Natural killer cell (primary cell): ENCODE measurements around the gene TAF11L13. TPM values are rescaled to one million over a fixed set of nuclear protein-coding genes. Genes with fewer than 3 reads are reported as not detected.
"Not testable (repeated sequence)": the region's sequence is repeated elsewhere in the genome, so short reads cannot be mapped to it uniquely, and the experiment has no call there.

ENCODE experiments used
- ATAC-seq, 3 donors: fragments of 150-1000 bp in 2 of 3; fragments of 200-7000 bp in 1 of 3; cut with Tn5 transposase; 1 replicate in 1 of 3; 2 replicates in 2 of 3; pipeline ENCODE4 v1.10.0; 2021; ENCODE audit warnings: mild to moderate bottlenecking in 2 of 3, moderate library complexity in 2 of 3
- DNase-seq, 2 donors: peaks; one replicate each; pipeline versions ENCODE4 v3.0.0 to v3.0.0-alpha.2; 2013 to 2021; ENCODE audit warnings: mixed read lengths in 1 of 2
- H3K27ac ChIP-seq: one replicate; pipeline ENCODE4 v1.5.1; 2013; ENCODE audit warnings: mild to moderate bottlenecking, low read length
- H3K27me3 ChIP-seq: one replicate; pipeline ENCODE4 v1.6.1; 2013; ENCODE audit warnings: low read length; ENCODE audit not compliant: control insufficient read depth, insufficient read depth
- H3K36me3 ChIP-seq: one replicate; pipeline ENCODE4 v1.6.1; 2013; ENCODE audit warnings: low read length; ENCODE audit not compliant: control insufficient read depth, insufficient read depth
- H3K4me1 ChIP-seq: one replicate; pipeline ENCODE4 v1.6.1; 2013; ENCODE audit warnings: low read length; ENCODE audit not compliant: control insufficient read depth, insufficient read depth
- H3K4me3 ChIP-seq: one replicate; pipeline ENCODE4 v1.5.1; 2013; ENCODE audit warnings: low read length
- H3K9me3 ChIP-seq: one replicate; pipeline ENCODE4 v1.6.1; 2013; ENCODE audit warnings: low read length; ENCODE audit not compliant: control insufficient read depth, insufficient read depth
- H3K27ac Mint-ChIP-seq, 2 donors: one replicate each; pipeline ENCODE4 v1.8.0; 2022; ENCODE audit warnings: mild to moderate bottlenecking in 2 of 2, mixed read lengths in 2 of 2, moderate library complexity in 1 of 2
- H3K27me3 Mint-ChIP-seq, 2 donors: one replicate each; pipeline ENCODE4 v1.8.0; 2022; ENCODE audit warnings: low read depth in 2 of 2, mixed read lengths in 2 of 2
- H3K36me3 Mint-ChIP-seq: one replicate; pipeline ENCODE4 v1.8.0; 2022; ENCODE audit warnings: mixed read lengths
- H3K4me1 Mint-ChIP-seq, 2 donors: one replicate each; pipeline ENCODE4 v1.8.0; 2022; ENCODE audit warnings: mixed read lengths in 2 of 2
- H3K4me3 Mint-ChIP-seq: one replicate; pipeline ENCODE4 v1.8.0; 2022; ENCODE audit warnings: mild to moderate bottlenecking, moderate library complexity, mixed read lengths
- H3K9me3 Mint-ChIP-seq, 2 donors: one replicate each; pipeline ENCODE4 v1.8.0; 2022; ENCODE audit warnings: mixed read lengths in 2 of 2
- WGBS: methylation state at CpG from one replicate; pipeline ENCODE4 v1.1.7; 2013; ENCODE audit warnings: missing lambda C conversion rate; ENCODE audit not compliant: insufficient coverage; 5-methylcytosine and 5-hydroxymethylcytosine counted together
- intact Hi-C: fragments of 100-400 bp; cut with micrococcal nuclease; formaldehyde crosslinking; loops from one replicate; pipeline ENCODE4 v1.14.2; 2022
- total RNA-seq, 4 donors: library from RNA; stranded (reverse); fragments of 120-200 nt in 1 of 4; gene quantifications; one replicate each; pipeline versions ENCODE4 v1.2.3 to v1.2.4, GENCODE V29; 2013 to 2022
- TF ChIP-seq, protein P1 (sequence below): fragments of 200-600 bp; IDR thresholded peaks from one replicate; pipeline ENCODE4 v1.8.0; 2022; ENCODE audit warnings: antibody characterized with exemption

The TAF11L13 gene
- total RNA-seq, 3 donors from 2014 or later (not counting 1 experiment from before 2014, with no cell fraction given): not detected

DNA sequence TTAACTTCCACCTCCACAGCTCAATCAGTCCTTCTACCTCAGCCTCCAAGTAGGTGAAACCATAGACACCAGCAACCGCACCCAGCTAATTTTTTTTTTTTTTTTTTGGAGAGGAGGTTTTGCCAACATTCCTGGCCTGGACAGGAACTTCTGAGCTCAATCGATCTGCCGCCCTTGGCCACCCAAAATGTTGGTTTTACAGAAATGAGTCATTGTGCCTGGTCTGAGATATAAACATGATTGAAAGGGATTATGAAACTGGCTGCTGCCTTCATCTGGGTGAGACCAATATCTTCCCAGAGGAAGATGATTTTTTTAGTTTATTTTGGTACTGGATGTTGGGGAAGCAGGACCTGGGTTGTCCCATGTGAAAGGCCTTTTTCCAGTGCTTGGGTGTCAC, 12.5 kb upstream of the TAF11L13 start:
- intact Hi-C loops: no loop called here

DNA sequence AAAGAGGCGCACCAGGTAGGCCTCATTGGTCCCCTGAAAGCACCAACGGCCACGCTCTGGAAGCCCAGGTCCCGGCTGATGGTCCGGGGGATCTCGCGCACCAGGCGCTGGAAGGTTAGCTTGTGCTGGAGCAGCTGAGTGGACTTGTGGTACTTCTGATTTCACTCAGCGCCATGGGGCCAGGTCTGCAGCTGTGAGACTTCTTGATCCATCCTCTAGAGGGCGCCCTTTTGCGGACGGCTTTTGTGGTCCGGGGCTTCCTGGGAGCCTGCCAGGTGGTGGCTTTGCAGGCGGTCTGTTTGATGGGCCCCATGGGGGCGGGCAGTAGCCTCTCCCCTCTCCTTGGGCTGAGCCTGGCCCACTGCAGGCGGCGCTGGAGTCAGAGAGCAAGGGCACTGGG, 11.3 kb upstream of the TAF11L13 start:
- 90% methylated on average over 17 of the region's 17 CpGs for WGBS
- TF ChIP-seq, protein P1, sequence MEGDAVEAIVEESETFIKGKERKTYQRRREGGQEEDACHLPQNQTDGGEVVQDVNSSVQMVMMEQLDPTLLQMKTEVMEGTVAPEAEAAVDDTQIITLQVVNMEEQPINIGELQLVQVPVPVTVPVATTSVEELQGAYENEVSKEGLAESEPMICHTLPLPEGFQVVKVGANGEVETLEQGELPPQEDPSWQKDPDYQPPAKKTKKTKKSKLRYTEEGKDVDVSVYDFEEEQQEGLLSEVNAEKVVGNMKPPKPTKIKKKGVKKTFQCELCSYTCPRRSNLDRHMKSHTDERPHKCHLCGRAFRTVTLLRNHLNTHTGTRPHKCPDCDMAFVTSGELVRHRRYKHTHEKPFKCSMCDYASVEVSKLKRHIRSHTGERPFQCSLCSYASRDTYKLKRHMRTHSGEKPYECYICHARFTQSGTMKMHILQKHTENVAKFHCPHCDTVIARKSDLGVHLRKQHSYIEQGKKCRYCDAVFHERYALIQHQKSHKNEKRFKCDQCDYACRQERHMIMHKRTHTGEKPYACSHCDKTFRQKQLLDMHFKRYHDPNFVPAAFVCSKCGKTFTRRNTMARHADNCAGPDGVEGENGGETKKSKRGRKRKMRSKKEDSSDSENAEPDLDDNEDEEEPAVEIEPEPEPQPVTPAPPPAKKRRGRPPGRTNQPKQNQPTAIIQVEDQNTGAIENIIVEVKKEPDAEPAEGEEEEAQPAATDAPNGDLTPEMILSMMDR: no peak
- ATAC-seq (no peak), DNase-seq (no peak)
- Mint-ChIP-seq H3K9me3 (peaks cover 9 to 17% of the 10 kb centered on the region in 2 donors), H3K36me3 (no peaks in the 10 kb centered on the region), H3K4me3 (no peak overlapping the region), H3K4me1 (no peaks in the 10 kb centered on the region), H3K27ac (no peak overlapping the region), H3K27me3 (no peaks in the 10 kb centered on the region)
- H3K4me1 ChIP-seq: no peaks in the 10 kb centered on the region
- intact Hi-C loops: no loop called here
- H3K36me3 ChIP-seq: no peaks in the 10 kb centered on the region
- H3K27ac ChIP-seq: no peak overlapping the region
- no peaks in the 10 kb centered on the region for H3K9me3 ChIP-seq
- H3K4me3 ChIP-seq: no peak overlapping the region
- H3K27me3 ChIP-seq: no peaks in the 10 kb centered on the region

More for the DNA sequence above, 12.5 kb upstream of the TAF11L13 start:
- Histone ChIP-seq H3K4me1 (no peaks in the 10 kb centered on the region), H3K9me3 (no peaks in the 10 kb centered on the region), H3K36me3 (no peaks in the 10 kb centered on the region), H3K27me3 (no peaks in the 10 kb centered on the region), H3K27ac (no peak overlapping the region), H3K4me3 (no peak overlapping the region)
- peaks cover 9 to 19% of the 10 kb centered on the region in 2 donors for H3K9me3 Mint-ChIP-seq
- H3K4me1 Mint-ChIP-seq: no peaks in the 10 kb centered on the region
- TF ChIP-seq, protein P1: no peak
- H3K27ac Mint-ChIP-seq: no peak overlapping the region
- WGBS: 96% methylated on average over 3 of the region's 3 CpGs
- H3K4me3 Mint-ChIP-seq: no peak overlapping the region
- no peaks in the 10 kb centered on the region for H3K27me3 Mint-ChIP-seq
- no peaks in the 10 kb centered on the region for H3K36me3 Mint-ChIP-seq
- ATAC-seq (no peak), DNase-seq (no peak)

DNA sequence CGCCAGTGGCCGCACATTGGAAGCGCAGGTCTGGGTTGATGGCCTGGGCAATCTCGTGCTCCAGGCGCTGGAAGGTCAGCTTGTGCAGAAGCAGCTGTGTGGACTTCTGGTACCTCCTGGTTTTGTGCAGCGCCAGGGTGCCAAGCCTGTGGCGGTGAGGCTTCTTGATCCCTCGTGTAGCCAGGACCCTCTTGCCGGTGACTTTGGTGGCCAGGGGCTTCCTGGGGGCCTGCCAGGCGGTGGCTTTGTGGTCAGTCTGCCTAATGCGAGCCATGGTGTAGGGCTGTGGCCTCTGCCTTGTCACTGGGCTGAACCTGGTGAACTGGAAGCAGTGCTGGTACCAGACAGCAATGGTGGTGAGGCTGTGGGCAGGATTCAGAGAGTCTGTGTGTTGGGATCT, 6.2 kb upstream of the TAF11L13 start:
- Mint-ChIP-seq H3K36me3 (no peaks in the 10 kb centered on the region), H3K4me1 (no peaks in the 10 kb centered on the region), H3K27me3 (no peaks in the 10 kb centered on the region), H3K27ac (no peak overlapping the region), H3K4me3 (no peak overlapping the region), H3K9me3 (peaks cover 9 to 14% of the 10 kb centered on the region in 2 donors)
- no peak overlapping the region for H3K4me3 ChIP-seq
- no peaks in the 10 kb centered on the region for H3K27me3 ChIP-seq
- no peak overlapping the region for H3K27ac ChIP-seq
- WGBS: 93% methylated on average over 11 of the region's 11 CpGs
- peaks cover 4% of the 10 kb centered on the region for H3K9me3 ChIP-seq
- ATAC-seq (no peak), DNase-seq (no peak)
- TF ChIP-seq, protein P1: no peak
- intact Hi-C loops: no loop called here
- H3K4me1 ChIP-seq: no peaks in the 10 kb centered on the region
- no peaks in the 10 kb centered on the region for H3K36me3 ChIP-seq

DNA sequence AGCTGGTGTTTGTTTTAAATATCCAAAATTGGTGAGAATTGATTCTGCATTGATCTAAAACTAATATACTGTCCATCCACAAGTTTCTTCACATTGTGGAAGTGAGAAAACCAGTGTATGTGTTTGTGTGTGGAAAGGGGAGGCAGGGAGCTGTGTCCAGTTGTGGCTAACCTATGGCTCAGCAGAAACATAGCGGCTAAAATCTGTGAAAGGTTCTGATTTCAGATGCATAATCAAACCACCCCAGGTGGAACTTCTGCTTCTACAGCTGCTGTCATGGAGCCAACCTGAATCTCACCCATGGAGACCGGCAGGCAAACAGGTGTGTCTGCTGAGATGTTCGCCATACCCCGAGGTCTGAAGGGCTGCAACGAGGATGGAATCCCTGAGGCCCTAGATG, 2.3 kb downstream of the TAF11L13 start, which contains the start of gene TAF11L14:
TAF11L14 (plus strand) TSS at position 301 of the 400 bp plus-strand sequence.
- H3K27ac Mint-ChIP-seq: no peak within 1 kb of the TSS
- no peak within 1 kb of the TSS for H3K4me3 Mint-ChIP-seq
- Histone ChIP-seq H3K4me3 (no peak within 1 kb of the TSS), H3K36me3 (no peaks in the 10 kb centered on the region), H3K27ac (no peak within 1 kb of the TSS), H3K27me3 (no peaks in the 10 kb centered on the region), H3K4me1 (no peaks in the 10 kb centered on the region), H3K9me3 (no peaks in the 10 kb centered on the region)
- H3K27me3 Mint-ChIP-seq: no peaks in the 10 kb centered on the region
- intact Hi-C loops: no loop called here
- no peak for DNase-seq
- H3K4me1 Mint-ChIP-seq: no peaks in the 10 kb centered on the region
- H3K36me3 Mint-ChIP-seq: peaks cover 7% of the 10 kb centered on the region
- peaks cover 6 to 8% of the 10 kb centered on the region in 2 donors for H3K9me3 Mint-ChIP-seq
- no peak for ATAC-seq
- 87% methylated on average over 5 of the region's 5 CpGs for WGBS
- TF ChIP-seq, protein P1: no peak

DNA sequence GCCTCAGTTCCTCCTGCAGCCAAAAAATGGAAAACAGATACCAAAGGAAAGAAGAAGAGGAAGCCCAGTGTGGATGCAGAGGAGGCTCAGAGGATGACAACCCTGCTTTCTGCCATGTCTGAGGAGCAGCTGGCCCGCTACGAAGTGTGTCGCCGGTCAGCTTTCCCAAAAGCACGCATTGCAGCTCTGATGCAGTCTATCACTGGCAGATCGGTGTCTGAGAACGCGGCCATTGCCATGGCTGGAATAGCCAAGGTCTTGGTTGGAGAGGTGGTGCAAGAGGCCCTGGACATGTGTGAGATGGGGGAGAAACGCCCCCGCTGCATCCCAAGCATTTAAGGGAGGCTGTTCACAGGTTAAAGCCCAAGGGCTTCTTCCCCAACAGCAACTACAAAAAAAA, 17.3 kb downstream of the TAF11L13 start:
- Mint-ChIP-seq H3K36me3 (peaks cover 13% of the 10 kb centered on the region), H3K9me3 (peaks cover 9 to 27% of the 10 kb centered on the region in 2 donors)
- H3K36me3 ChIP-seq, H3K27ac Mint-ChIP-seq, H3K4me1 Mint-ChIP-seq, DNase-seq, H3K4me3 Mint-ChIP-seq, H3K27me3 Mint-ChIP-seq, intact Hi-C loops, ATAC-seq, H3K9me3 ChIP-seq, H3K4me3 ChIP-seq, H3K27me3 ChIP-seq, H3K27ac ChIP-seq, H3K4me1 ChIP-seq: not testable (repeated sequence)
- WGBS: 96% methylated on average over 8 of the region's 10 CpGs
